Measurements from ENCODE around the gene SLC4A11.

SLC4A11 gene

DNA sequence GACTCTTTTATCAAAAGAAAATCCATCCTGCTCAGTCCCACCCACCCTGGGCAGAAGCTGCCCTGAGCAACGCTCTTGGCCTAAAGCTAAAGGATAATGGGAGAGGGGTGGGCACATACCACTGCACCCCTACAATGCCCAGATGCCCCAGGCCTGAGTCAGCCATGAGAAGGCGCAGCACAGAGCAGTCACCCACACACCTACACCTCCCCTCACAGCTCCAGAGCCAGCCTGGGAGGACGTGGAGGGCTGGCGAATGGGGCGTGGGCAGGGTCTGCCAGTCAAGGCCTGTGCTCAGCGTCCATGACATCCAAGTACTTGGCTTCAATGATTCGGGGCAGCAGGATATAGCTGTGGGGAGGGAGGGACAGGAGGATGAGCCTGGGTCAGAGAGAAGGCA lies 11.5 kb downstream of the SLC4A11 start:
- DNase-seq = no peak

DNA sequence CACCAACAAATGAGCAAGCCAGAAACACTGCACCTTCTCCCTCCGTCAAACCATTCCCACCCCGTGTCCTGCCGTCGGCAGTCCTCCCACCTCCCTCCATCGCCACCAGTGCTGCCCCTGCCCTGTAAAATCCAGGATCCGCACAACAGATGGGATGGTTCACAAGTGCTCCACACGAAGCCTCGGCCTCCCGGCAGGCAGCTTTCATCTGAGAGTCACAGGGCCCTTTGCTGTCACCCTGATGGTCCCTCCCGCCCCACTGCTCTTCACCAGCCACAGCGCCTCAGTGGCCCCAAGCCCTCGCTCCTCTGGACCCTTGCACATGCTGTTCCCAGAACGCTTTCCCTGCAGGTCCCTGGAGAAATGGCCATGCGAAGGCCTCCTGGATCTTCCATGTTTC lies 12.1 kb downstream of the SLC4A11 start:
- DNase-seq = no peak

DNA sequence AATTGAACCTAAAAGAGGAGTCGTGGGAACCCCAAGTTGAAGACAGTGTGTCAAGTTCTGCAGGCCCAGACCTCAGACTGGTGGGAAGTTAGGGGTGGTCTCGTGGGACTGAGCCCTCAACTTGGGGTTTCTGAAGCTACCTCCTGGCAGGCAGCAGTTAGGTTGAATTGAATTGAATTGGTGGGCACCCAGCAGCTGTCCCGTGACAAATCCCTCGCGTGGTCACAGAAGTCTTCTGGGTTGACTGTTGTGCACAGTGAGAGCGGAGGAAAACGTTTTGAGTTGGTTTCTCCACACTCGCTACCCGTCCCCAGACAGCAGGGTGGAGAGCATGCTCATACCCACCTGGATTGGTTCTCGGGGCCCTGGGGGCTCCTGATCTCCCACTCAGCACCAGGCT lies 12.9 kb downstream of the SLC4A11 start:
- DNase-seq = no peak

DNA sequence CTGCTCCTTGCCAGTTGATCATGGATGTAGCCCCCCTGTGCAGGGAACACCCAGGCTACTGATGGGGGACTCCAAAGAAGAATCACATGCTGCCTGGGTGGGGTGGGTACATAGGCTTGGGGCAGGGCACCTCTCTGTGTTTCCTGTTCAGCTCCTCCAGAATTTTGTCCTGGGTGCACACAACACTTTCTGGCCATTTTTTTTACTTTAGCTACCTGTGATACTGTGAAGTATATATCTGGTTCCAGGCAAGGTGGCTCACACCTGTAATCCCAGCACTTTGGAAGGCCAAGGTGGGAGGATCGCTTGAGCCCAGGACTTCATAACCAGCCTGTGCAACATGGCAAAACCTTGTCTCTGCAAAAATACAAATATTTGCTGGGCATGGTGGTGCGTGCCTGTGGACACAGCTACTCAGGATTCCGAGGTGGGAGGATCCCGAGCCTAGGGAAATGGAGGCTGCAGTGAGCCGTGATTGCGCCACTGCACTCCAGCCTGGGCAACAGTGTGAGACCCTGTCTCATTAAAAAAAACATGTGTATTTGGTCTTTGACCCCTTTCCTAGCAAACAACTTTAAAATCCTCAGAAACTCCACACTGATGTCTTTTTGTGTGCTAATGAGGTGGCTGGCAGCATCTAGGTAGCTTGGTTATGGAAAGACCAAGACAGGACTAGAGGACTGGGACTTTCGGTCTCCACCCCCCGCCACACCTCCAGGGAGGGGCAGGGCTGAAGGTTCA lies 14.1 kb downstream of the SLC4A11 start:
- no peak for DNase-seq

DNA sequence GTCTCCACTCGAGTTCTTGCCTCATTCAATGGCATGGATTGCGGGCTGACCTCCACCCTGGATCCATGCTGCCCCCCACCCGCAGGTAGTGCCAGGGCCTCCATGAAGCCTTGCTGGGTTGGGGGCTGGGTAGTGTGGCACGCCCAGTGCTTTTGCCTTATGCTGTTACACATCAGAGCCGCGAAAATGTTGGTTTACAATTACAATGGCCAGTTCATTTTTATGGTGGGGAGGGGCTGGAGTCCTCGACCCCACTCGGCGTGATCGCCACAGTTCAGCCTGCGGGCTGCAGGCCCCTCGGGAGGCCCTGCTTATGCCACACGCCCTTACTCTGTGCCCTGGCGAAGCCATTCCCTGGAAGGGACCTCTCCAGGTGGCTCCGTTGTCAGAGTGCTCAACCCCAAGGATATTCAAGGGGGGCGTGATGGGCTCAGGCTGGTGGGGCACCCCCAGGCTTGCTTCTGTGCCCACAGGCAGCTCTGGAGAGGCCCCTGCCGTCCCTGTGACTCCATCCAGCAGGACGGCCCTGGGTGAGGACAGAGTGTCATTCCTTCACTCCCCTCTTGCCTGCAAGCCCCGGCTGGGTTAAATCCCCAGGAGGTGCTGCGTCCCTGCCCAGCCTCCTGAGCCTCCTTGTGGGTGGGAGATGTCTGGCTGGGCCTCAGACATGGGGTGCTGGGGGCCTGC lies 14.9 kb downstream of the SLC4A11 start:
- DNase-seq = no peak

DNA sequence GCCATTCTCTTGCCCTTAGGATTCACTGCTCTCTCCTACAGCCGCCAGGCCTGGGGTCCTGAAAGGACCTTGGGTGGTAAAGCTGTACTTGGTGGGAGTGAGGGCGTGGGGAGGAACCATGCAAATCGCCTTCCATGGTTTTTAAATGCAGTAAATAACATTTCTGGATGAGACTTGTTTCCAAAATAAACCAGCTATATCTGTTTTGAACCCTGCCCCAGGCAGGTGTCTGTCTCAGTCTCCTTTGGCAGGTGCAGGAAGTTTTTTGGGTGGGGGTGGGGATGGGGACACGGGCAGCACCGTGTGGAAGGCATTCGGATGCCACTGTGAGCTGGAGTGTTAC lies 15.4 kb downstream of the SLC4A11 start:
- DNase-seq = no peak

DNA sequence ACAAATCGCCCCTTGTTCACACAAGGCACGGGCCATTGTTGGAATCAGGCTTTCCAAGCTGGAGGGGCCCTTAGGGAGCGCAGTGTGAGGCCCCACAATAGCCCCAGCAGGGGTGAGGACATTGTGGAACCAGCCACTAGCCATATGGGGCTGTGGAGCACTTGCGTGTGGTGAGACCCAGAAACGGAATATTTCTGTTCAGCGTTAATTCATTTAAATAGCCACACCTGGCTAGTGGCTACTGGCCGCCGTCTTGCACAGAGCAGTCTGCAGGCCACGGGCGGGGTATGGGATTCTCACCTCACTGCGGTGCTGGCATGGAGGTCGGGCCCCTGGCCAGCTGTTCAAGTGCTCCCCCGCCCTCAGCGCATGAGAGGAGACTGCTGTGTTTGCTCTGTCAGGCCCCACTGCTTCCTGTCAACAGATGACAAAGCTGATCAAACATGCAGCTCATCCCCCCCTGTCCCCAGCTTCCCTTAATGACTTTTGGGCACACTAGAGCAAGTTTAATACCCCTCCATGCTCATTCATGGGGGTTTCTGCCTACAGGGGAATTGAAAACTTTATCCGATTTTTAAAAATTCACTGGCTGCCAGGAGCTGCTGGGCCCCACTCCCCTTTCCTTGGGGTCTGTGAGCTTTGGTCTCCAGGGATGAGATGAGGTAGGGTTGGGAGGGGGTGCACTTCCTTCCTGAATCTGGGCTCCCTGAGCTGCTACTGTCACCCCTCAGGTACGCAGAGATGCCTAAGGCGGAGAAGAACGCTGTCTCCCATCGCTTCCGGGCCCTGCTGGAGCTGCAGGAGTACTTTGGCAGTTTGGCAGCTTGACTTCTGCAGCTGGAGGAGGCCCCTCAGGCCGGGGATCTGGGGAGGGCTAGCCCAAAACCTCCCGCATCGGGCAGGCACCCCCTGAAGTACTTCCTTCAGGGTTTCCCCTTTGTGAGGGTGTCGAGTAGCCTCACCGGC lies 16.1 kb downstream of the SLC4A11 start:
- no peak for DNase-seq

DNA sequence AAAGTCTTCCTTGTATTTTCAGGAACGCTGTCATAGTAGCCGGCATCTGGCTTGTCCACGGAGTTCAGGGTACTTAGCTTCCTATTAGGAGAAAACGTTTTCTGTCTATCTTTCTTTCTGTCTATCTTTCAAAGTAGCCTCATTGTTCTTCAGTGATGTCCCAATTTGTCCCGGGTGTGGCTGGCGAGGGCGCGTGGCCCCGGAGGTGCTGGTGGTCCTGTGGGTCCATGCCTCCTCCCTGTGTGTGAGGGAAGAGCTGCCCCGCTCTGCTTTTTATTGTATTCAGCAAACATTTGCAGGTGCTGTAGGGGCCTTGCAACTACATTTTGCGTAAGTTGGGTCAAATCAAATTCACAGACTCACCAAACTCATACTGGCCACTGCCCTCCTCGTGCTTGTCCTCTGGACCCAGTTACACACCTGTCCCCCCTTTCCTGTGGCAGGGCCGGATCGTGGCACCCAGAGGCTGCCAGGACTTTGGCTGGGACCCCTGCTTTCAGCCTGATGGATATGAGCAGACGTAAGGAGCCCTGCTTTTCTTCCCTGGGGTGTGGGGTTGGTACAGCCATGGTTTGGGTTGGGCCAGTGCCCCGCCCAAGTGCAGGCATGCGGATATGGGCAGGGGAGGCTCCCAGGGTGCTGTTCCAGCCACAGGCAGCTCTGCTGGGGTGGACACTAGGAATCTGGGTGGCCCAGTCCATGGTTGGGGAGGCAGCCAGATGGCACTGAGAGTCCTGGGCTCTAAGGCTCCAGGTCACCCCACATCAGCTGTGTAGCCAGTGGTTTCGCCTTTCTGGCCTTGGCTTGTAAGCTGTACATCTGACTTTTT lies 17.4 kb downstream of the SLC4A11 start:
- DNase-seq = no peak

DNA sequence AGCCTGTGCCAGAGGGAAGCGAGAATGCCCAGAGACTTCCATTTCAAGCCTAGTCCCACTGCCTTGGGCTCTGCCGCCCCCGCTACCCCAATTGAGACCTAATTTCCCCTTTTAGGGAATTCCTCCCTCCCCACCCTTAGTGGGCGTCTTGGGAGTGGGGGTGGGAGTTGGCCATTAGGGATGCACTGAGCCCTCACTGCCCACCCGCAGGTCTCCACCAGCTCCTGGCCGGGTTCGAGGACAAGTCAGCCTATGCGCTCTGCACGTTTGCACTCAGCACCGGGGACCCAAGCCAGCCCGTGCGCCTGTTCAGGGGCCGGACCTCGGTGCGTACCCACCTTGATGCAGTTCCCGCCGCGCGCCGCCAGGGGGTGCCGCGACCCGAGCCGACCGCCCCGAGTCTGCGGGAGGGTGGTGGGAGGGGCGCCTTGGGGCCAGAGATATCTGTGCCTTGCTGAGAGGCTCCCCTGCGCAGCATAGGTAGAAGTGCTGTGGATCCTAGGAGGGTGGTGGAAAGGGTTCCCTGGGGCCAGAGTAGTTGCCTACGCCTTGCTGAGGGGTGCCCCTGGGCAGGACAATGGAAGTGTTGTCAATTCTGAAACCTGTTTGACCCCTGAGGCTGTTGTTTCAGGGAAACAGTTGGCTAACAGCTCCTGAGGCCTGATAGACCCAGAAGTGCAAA lies 20.5 kb downstream of the SLC4A11 start:
- peak; percentile 52 to 79 (median 64) for DNase-seq

DNA sequence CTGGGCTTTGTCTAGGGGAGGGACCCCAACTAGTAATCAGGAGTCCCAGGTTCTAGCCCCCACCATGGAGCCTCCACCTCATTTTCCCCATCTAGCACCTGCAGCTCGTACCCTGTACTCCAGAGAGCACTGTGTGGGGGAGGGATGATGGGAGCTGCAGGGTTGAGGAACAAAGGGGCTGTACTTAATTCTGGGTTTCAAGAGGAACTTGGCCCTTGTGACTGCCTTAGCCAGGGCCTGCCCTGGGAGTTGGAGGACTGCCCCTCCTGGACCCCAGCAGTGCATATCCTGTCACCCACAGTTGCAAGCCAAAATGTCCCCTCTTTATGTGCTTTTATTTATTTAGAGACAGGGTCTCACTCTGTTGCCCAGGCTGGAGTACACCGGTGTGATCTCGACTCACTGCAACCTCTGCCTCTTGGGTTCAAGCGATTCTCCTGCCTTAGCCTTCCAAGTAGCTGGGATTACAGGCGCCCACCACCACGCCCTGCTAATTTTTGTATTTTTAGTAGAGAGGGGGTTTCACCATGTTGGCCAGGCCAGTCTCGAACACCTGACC lies 23.6 kb downstream of the SLC4A11 start:
- DNase-seq = peak in 3 of 4 experiments; percentile 42 to 68 (median 67)

DNA sequence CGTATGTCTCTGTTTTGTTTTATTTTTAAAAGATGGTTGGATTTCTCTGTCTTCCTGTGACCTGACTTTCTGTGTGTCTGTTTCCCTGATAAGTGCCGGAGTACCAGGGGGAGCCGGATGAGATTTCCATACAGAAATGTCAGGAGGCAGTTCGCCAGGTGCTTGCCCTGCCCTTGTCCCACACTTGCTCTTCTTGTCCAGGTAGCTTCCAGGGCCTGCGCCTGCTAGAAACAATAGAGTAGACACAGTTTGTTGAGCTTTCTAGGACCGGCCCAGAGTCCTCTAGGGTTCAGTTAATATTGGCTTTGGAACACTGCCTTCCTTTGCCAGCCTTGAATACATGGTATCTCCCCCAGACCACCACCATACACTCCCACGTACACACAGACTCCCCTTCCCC lies 25.8 kb downstream of the SLC4A11 start:
- DNase-seq = no peak

DNA sequence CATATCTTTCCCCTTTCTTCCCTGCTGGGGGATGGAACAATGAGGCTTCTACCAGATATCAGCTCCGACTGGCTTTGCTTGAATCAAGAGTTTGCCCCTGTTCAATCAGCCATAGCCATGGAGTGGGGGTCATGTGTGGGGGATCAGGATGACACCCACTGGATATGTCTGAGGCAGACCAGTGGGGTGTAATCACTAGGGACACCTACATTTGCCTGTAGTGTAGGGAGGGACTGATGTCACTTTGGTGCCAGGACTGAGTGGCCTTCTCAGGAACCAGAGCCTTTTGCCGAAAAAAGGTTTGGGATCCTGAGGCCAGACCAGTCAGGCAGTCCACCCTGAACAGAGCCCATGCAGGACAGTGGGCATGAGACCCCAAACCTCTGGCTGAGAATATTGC lies 28.6 kb downstream of the SLC4A11 start:
- DNase-seq = no peak

DNA sequence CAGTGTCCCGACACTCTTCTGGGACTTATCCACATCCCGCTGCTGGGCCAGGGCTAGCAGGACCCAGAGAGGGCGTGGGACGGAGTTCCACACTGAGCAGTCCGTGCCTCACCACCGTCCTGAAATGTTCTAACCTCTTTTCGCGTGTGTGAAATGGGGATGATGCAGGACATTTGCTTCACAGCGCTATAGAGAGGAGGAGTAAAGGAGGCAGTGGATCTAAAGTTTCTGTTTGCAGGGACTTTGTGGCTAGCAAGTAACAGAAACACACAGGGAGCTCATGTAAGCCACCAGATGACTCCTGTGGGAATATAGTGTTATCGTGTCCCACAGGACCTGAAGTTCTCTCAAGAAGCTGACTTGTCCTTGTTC lies 29.1 kb downstream of the SLC4A11 start:
- DNase-seq = peak; percentile 32 to 62 (median 52)

DNA sequence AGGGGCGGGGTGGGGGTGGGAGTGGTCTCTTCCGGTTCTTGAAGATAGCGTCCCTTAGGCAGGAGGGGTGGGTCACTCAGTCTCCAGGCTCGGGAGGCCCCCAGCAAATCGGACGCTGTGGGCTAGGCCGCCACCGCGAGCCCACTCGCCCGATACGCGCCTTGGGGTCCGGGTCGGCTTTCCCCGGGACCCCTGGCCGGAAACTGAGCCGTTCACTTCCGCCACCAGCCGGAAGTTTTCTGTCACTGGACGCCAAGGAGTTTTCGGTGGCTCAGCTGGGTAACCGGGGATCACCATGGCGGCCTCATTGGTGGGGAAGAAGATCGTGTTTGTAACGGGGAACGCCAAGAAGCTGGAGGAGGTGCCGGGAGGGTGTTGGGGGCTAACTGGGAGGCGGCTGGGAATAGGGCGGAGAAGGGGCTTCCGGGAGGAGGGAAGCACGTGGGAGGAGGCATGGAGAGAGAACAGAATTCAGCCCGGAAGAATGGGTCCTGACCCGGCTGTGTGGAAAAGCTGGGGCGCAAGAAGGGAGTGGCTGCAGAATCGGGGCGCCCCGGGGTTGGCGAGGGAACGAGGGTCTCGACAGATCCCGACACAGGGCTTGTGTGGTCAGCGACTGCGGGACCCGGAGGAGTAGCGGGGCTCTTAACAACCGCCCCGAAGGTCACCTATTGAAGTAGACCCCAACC lies 29.6 kb downstream of the SLC4A11 start, which contains the start of gene ITPA:
Gene ITPA, plus strand, starts transcription at position 242 of the 689 bp plus-strand sequence. Its CDS starts 54 bp downstream, at position 296.
- peak; percentile 57 to 78 (median 73) for DNase-seq

DNA sequence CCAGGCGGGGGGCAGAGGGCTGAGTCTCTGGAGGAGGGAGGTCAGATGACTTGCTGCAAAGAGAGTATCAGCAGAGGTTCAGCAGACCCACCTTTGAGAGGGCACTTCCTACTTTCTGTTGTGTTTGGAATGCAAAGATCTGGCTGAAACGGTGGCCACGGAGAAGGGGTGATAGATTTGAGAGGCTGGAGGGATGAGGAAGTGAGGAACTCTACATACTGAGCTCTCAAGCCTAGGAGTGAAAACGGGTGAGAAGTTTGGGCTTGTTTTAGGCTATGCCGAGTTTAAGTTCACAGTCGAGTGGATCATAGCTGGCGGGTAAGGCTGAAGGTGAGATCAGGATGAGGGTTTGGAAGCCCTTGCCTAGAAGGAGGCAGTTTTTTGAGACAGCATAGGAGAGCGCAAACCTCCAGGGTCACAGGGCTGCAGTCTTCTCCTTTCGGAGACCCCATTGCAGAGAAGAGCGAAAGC lies 30.2 kb downstream of the SLC4A11 start:
- peak; percentile 28 to 45 (median 44) for DNase-seq

DNA sequence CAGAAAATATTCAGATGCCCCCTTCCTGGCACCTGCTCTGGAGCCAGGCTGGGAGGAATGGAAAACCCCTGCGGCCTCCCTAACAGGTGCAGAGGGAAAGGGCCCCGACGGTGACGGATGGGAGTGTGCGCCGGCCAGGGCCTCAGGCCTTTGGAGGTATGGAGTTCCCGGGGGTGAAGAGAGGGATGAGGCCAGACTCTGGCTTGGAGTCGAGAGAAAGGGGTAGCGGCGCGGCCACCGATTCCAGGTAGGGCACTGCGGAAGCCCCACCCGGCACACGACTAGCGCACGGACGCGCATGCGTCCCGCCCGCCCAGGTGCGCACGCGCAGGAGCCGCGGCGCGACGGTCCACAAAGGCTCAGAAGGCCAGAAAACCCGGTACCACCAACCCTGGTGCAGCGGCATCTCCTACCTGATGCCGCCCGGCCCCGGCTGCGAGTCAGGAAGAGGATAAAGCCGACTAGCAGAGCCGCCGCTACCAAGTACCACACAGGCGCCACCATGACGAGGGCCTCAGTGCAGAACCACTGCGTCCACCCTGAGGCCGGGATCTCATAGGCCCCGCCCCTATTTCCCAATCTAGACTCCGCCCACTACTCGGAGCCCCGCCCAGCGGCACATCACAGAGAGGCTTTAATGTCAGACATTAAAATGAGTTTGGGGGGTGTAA lies 34.7 kb downstream of the SLC4A11 start, which contains the start of gene DDRGK1:
Gene DDRGK1, minus strand, starts transcription at position 559 of the 671 bp plus-strand sequence. Its CDS starts 55 bp downstream, at position 504.
- DNase-seq = peak; percentile 91 to 96 (median 92)

DNA sequence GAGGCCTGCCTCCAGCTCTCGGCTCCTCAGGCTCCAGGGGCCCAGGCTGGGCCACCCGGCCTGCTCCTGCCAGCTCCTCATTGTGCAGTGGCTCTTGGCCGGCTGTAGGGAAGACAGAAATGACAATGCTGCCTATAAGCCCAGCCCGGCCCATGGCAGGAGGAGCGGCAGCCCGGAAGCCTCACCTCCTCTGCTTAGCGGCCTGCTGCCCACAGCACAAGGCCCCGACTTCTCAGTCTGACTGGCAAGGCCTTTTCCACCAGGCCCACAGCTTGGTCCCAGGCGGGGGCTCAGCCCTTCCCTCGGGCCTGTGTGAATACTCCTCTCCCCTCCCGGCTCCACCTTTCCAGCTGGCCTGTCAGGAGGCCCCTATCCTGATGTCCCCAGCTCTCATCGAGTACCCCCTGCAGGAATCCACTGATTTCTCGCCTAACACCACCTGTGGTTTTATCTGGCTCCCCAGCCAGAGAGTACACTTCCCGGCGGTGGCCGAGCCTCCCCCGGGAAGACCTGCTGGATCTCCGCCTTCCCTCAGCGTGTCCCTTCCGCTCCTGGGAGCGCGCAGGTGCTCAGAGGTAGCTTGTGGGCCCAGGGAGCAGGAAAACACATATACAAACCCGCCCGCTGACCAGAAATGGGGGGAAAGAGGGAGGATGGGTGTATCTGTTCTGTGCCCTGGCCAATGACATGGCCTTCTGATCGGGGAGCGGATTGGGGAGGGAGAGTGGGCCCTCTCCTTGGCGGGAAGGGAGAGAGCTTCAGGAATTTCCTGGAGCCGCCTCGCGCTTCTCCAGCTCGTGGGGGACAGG lies 35.5 kb downstream of the SLC4A11 start:
- DNase-seq = peak; percentile 20 to 51 (median 42)

DNA sequence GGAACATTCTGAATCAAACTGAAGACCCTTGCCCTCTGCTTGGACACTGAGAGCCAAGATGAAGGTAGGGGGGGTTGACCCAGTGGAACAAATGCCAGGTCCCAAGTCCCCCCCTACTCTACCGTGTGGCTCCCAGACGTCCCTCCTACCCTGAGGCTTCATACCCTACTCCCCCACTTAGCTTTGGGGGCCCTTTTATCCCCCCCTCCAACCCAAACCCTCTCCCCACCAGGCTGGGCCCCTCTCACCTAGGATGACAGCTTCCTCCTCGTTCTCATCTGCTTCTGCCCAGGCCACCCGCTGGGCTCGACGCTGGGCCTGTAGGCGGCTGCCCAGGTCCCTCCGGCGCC lies 36.0 kb downstream of the SLC4A11 start:
- no peak for DNase-seq

Measured in suppressor macrophage (primary cell).